ENCODE data around the gene CCDC184.

CCDC184 gene

DNA sequence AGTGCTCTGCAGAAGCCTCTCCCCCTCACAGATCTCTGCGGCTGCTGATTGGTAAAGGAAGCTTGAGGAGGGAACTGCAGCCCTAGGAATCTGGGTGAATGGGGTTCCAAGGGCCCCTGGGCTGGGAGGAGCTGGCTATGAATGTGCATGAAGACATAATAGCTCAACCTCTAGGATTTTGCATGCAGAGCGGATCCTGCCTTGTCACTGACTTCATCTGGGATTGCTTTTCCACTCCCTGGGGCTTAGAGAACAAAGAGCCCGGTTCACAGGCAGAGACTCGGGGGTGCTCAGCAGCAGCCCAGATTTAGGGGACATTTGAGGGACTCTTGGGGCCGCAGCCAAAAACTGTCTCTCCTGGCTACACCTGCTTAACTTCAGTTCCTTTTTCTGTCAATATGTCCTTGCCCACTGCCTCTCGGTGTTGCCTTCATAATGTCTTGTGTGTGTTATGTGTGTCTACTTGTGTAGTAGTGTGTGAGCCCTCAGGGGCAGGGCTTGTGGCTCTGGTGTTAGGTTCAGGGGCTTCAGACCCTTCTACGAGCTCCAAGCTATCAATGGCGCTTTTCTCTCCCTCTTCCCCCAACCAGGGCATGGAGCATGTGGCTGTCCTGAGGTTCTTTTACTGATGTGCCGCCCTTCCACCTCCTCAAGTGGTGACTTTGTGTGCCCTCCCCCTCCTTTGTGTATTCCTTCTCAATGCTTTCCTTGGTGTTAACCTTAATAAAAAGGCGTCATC, 1.9 kb downstream of the CCDC184 start:
- H3K4me3 ChIP-seq (ENCODE audit: control insufficient read depth, low read depth, low read length), result no peak overlapping the region
- no peak for DNase-seq (ENCODE audit: low read depth)
- no peak for TF ChIP-seq CTCF (conservative IDR thresholded peaks at IDR 0.05; ENCODE audit: control insufficient read depth, insufficient read depth, low read depth, low read length)

DNA sequence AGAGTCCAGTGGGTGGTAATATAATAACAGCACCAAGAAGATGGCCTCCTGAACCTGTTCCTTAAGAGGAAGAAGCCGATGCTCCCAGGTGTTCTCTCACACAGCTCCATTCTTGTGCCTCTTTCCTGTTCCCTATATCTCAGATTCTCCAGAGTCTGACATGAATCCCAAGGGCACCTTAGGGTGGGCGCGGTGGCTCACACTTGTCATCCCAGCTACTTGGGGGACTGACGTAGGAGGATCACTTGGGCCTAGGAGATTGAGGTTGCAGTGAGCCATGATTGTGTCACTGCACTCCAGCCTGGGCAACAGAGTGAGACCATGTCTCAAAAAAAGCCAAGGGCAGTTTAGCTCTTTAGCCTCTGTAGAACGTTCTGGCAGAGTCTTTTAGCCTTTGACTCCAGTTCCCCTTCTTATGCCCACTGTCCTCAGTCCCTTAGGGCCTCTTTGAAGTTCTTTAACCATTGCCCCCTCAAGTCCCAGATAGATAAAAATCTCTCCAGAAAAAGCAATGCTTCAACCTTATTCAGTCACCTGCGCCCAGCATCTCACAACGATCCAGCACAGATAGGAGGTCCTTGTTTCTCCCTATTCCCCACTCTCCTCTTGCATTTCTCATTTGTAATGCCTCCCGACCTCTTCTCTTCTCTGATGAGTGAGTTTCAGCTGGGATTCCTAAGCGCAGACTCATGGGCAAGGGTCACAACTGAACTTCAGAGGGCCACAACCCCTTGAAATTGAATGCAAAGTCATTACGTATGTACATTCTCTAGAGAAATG, 4.7 kb downstream of the CCDC184 start:
- no peak for DNase-seq (ENCODE audit: low read depth)
- TF ChIP-seq CTCF (conservative IDR thresholded peaks at IDR 0.05; ENCODE audit: control insufficient read depth, insufficient read depth, low read depth, low read length), result no peak
- no peak overlapping the region for H3K4me3 ChIP-seq (ENCODE audit: control insufficient read depth, low read depth, low read length)

DNA sequence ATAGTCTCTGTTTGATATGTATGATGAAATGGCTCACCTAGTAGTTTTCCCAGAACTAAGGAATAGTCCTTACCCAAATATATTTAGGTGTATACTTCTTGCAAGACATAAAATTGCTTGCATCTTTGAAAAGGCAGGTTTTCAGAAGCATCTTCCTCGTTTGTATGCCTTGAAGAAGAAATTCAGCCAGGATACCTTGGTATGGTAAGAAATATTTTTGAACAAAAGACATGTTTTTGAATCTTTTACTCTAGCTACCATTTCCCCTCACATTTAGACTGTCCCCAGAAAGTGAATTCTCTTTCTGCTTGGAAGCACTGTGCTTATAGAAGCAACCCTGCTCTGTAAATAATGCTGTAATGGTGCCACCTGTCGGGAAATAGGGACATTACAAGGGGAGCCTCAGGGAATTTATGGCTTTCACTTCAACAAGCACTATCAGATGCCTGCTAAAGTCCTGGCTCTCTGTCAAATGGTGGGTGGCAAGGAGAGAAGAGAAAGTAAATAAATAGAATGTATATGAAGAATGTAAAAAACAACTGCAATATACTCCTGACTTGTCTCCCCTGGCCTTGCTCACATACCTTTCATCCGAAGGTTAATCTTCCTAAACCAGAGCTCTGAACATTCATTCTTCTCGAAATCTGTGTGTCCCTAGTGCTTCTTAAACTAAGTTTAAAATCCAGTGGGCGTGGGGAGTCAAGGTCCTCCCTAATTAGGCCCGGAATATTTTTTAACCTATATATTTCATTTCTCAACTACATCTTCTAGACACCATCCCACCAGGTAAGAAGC, 6.1 kb downstream of the CCDC184 start:
- TF ChIP-seq CTCF (conservative IDR thresholded peaks at IDR 0.05; ENCODE audit: control insufficient read depth, insufficient read depth, low read depth, low read length), result peak; percentile 84
- no peak overlapping the region for H3K4me3 ChIP-seq (ENCODE audit: control insufficient read depth, low read depth, low read length)
- DNase-seq (ENCODE audit: low read depth), result peak; percentile 72

GRCh38 chr12:48191096-48191495, 7.7 kb downstream of the CCDC184 start:
- no peak overlapping the region for H3K4me3 ChIP-seq (ENCODE audit: control insufficient read depth, low read depth, low read length)
- no peak for TF ChIP-seq CTCF (conservative IDR thresholded peaks at IDR 0.05; ENCODE audit: control insufficient read depth, insufficient read depth, low read depth, low read length)
- DNase-seq (ENCODE audit: low read depth), result no peak

DNA sequence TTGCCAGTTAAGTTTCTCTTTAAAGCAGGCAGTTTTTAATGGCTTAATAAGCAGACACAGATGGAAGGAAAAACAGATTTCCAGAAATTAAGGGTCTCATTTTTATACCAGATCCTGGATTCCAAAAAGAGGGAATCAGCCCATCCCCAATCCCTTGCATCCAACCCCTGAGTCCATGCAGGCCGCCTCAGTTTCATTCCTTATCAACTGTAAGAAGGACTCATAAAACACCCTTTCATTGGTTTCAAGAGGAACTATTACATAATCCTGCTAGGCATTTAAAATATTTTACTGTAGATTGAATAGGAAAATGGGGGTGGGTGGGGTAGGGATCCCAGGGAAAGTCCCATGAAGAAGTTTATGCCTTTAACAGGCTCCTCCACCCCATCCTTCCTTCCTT, 9.4 kb downstream of the CCDC184 start:
- H3K4me3 ChIP-seq (ENCODE audit: control insufficient read depth, low read depth, low read length), result no peak overlapping the region

More for the DNA sequence above, 9.4 kb downstream of the CCDC184 start:
- TF ChIP-seq CTCF (conservative IDR thresholded peaks at IDR 0.05; ENCODE audit: control insufficient read depth, insufficient read depth, low read depth, low read length), result no peak
- no peak for DNase-seq (ENCODE audit: low read depth)
